ENCODE measurements around the gene PCDHA10.
"Not testable (repeated sequence)": the region's sequence is repeated elsewhere in the genome, so short reads cannot be mapped to it uniquely, and the experiment has no call there.

PCDHA10 gene, protein sequence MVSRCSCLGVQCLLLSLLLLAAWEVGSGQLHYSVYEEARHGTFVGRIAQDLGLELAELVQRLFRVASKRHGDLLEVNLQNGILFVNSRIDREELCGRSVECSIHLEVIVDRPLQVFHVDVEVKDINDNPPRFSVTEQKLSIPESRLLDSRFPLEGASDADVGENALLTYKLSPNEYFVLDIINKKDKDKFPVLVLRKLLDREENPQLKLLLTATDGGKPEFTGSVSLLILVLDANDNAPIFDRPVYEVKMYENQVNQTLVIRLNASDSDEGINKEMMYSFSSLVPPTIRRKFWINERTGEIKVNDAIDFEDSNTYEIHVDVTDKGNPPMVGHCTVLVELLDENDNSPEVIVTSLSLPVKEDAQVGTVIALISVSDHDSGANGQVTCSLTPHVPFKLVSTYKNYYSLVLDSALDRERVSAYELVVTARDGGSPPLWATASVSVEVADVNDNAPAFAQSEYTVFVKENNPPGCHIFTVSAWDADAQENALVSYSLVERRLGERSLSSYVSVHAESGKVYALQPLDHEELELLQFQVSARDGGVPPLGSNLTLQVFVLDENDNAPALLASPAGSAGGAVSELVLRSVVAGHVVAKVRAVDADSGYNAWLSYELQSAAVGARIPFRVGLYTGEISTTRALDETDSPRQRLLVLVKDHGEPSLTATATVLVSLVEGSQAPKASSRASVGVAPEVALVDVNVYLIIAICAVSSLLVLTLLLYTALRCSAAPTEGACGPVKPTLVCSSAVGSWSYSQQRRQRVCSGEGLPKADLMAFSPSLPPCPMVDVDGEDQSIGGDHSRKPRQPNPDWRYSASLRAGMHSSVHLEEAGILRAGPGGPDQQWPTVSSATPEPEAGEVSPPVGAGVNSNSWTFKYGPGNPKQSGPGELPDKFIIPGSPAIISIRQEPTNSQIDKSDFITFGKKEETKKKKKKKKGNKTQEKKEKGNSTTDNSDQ

DNA sequence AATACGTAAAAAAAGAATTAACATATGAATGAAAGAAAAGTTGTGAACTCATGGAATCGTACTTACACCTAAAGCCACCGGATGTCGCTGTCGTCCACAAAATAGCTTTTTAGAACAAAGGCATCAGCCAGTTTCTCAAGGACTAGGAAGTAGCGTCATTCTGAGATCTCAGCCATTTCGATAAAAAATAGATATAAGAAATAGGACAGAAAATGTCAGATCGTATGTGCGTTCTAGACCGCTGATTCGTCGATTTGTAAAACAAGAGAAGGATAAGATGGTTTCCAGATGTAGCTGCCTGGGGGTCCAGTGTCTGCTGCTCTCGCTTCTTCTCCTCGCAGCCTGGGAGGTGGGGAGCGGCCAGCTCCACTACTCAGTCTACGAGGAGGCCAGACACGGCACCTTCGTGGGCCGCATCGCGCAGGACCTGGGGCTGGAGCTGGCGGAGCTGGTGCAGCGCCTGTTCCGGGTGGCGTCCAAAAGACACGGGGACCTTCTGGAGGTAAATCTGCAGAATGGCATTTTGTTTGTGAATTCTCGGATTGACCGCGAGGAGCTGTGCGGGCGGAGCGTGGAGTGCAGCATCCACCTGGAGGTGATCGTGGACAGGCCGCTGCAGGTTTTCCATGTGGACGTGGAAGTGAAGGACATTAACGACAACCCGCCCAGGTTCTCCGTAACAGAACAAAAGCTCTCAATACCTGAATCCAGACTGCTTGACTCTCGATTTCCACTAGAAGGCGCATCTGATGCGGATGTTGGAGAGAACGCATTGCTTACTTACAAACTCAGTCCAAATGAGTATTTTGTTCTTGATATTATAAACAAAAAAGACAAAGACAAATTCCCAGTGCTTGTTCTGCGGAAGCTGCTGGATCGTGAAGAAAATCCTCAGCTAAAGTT is at the start of gene PCDHA10:
TSS of gene PCDHA10 (plus strand) at position 126 of the 903 bp plus-strand sequence. CDS start at position 278, 152 bp downstream.
- H3K9me2 ChIP-seq (ENCODE audit: low read depth, low read length): no peaks in the 10 kb centered on the region; the same call in 1 of the 2 replicates
- no peak within 1 kb of the TSS for H3K4me2 ChIP-seq (ENCODE audit: low read length)
- H3K9ac ChIP-seq (ENCODE audit: low read length): no peak within 1 kb of the TSS
- no peak within 1 kb of the TSS for H3K27ac ChIP-seq (ENCODE audit: low read depth, low read length, poor library complexity, severe bottlenecking)
- H3K4me3 ChIP-seq (ENCODE audit: low read depth, low read length, poor library complexity, severe bottlenecking): no peak within 1 kb of the TSS
- no peaks in the 10 kb centered on the region for H3K27me3 ChIP-seq (ENCODE audit: insufficient read depth, low read length)
- TF ChIP-seq EZH2 (IDR thresholded peaks at IDR 0.05; ENCODE audit: borderline replicate concordance, low read length): no peak
- TF ChIP-seq, protein P1, sequence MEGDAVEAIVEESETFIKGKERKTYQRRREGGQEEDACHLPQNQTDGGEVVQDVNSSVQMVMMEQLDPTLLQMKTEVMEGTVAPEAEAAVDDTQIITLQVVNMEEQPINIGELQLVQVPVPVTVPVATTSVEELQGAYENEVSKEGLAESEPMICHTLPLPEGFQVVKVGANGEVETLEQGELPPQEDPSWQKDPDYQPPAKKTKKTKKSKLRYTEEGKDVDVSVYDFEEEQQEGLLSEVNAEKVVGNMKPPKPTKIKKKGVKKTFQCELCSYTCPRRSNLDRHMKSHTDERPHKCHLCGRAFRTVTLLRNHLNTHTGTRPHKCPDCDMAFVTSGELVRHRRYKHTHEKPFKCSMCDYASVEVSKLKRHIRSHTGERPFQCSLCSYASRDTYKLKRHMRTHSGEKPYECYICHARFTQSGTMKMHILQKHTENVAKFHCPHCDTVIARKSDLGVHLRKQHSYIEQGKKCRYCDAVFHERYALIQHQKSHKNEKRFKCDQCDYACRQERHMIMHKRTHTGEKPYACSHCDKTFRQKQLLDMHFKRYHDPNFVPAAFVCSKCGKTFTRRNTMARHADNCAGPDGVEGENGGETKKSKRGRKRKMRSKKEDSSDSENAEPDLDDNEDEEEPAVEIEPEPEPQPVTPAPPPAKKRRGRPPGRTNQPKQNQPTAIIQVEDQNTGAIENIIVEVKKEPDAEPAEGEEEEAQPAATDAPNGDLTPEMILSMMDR (IDR thresholded peaks at IDR 0.05; ENCODE audit: low read length): peak; percentile 49
- no peaks in the 10 kb centered on the region for H3K4me1 ChIP-seq (ENCODE audit: insufficient read depth, low read length, severe bottlenecking)
- no peaks in the 10 kb centered on the region for H4K20me1 ChIP-seq (ENCODE audit: insufficient read depth, low read length)
- H3K36me3 ChIP-seq (ENCODE audit: insufficient read depth, low read length): no peaks in the 10 kb centered on the region
- H3K79me2 ChIP-seq (ENCODE audit: insufficient read depth, low read length): no peaks in the 10 kb centered on the region
- H3F3A ChIP-seq (ENCODE audit: insufficient read depth, low read length): no peaks in the 10 kb centered on the region
- no peak within 1 kb of the TSS for H2AFZ ChIP-seq (ENCODE audit: low read length)
- H3K9me3 ChIP-seq (ENCODE audit: low read length): no peaks in the 10 kb centered on the region

DNA sequence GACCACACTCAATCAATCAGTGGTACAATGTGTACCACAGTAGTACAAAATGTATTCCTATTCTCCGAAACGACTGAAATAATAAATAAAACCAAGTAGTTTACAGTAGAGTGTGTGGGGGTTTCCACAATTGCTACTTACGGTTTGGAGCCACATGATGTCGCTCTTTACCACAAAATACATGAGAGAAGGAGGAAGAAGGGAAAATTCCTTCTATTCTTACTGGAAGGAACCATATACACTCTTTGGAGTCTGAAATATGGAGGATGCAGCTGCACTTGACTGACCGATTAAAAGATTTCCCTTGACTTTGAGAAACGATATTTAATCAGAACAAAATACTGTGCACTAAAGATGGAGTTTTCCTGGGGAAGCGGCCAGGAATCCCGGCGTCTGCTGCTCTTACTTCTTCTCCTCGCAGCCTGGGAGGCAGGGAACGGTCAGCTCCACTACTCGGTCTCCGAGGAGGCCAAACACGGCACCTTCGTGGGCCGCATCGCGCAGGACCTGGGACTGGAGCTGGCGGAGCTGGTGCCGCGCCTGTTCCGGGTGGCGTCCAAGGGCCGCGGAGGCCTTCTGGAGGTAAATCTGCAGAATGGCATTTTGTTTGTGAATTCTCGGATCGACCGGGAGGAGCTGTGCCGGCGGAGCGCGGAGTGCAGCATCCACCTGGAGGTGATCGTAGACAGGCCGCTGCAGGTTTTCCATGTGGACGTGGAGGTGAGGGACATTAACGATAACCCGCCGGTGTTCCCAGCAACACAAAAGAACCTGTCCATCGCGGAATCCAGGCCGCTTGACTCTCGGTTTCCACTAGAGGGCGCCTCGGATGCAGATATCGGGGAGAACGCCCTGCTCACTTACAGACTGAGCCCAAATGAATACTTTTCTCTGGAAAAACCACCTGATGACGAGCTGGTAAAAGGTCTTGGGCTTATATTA is 48.6 kb upstream of the PCDHA10 start, which contains the start of gene PCDHA4:
TSS of gene PCDHA4 (plus strand) at position 235 of the 942 bp plus-strand sequence.
- Histone ChIP-seq H3K27me3 (ENCODE audit: insufficient read depth, low read length) (no peaks in the 10 kb centered on the region), H4K20me1 (ENCODE audit: insufficient read depth, low read length) (no peaks in the 10 kb centered on the region), H3K36me3 (ENCODE audit: insufficient read depth, low read length) (no peaks in the 10 kb centered on the region), H3K4me3 (ENCODE audit: low read depth, low read length, poor library complexity, severe bottlenecking) (no peak within 1 kb of the TSS), H2AFZ (ENCODE audit: low read length) (no peak within 1 kb of the TSS), H3K9me3 (ENCODE audit: low read length) (no peaks in the 10 kb centered on the region), H3F3A (ENCODE audit: insufficient read depth, low read length) (no peaks in the 10 kb centered on the region), H3K27ac (ENCODE audit: low read depth, low read length, poor library complexity, severe bottlenecking) (no peak within 1 kb of the TSS), H3K9ac (ENCODE audit: low read length) (no peak within 1 kb of the TSS), H3K4me2 (ENCODE audit: low read length) (no peak within 1 kb of the TSS), H3K79me2 (ENCODE audit: insufficient read depth, low read length) (no peaks in the 10 kb centered on the region), H3K9me2 (ENCODE audit: low read depth, low read length) (no peaks in the 10 kb centered on the region), H3K4me1 (ENCODE audit: insufficient read depth, low read length, severe bottlenecking) (no peaks in the 10 kb centered on the region)
- no peak for TF ChIP-seq EZH2 (IDR thresholded peaks at IDR 0.05; ENCODE audit: borderline replicate concordance, low read length)
- TF ChIP-seq, protein P1 (IDR thresholded peaks at IDR 0.05; ENCODE audit: low read length): peak; percentile 27; the same call in 1 of the 2 replicates

DNA sequence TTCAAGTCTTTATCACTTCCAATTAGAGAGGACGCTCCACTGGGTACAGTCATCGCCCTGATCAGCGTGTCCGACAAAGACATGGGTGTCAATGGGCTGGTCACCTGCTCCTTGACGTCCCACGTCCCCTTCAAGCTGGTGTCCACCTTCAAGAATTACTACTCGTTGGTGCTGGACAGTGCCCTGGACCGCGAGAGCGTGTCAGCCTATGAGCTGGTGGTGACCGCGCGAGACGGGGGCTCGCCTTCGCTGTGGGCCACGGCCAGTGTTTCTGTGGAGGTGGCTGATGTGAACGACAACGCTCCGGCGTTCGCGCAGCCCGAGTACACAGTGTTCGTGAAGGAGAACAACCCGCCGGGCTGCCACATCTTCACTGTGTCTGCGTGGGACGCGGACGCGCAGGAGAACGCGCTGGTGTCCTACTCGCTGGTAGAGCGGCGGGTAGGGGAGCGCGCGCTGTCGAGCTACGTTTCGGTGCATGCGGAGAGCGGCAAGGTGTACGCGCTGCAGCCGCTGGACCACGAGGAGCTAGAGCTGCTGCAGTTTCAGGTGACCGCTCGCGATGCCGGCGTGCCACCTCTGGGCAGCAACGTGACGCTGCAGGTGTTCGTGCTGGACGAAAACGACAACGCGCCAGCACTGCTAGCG is 47.3 kb upstream of the PCDHA10 start:
- H3K4me3 ChIP-seq (ENCODE audit: low read depth, low read length, poor library complexity, severe bottlenecking); H3K4me2 ChIP-seq (ENCODE audit: low read length); H4K20me1 ChIP-seq (ENCODE audit: insufficient read depth, low read length): not testable (repeated sequence)

More for the DNA sequence above, 47.3 kb upstream of the PCDHA10 start:
- H3K27ac ChIP-seq (ENCODE audit: low read depth, low read length, poor library complexity, severe bottlenecking); H2AFZ ChIP-seq (ENCODE audit: low read length); H3K27me3 ChIP-seq (ENCODE audit: insufficient read depth, low read length); H3K79me2 ChIP-seq (ENCODE audit: insufficient read depth, low read length); H3K9me3 ChIP-seq (ENCODE audit: low read length); H3K9ac ChIP-seq (ENCODE audit: low read length); H3K36me3 ChIP-seq (ENCODE audit: insufficient read depth, low read length); H3K4me1 ChIP-seq (ENCODE audit: insufficient read depth, low read length, severe bottlenecking); H3F3A ChIP-seq (ENCODE audit: insufficient read depth, low read length); H3K9me2 ChIP-seq (ENCODE audit: low read depth, low read length): not testable (repeated sequence)

Measured in OCI-LY1 (cell line).